ENCODE data around the gene PCSK6.
A peak's percentile ranks its signal among the peaks of the same experiment; 100 is the strongest.

Gene PCSK6

GRCh38 chr15:101273534-101273933 is 216.0 kb downstream of the PCSK6 start:
- no peak overlapping the region for H3K27ac ChIP-seq (ENCODE audit: low read length)
- H3K4me2 ChIP-seq (ENCODE audit: low read depth, low read length), result no peak overlapping the region

GRCh38 chr15:101272584-101272983 is 216.9 kb downstream of the PCSK6 start:
- Histone ChIP-seq H3K4me2 (ENCODE audit: low read depth, low read length) (no peak overlapping the region), H3K4me3 (ENCODE audit: low read length) (no peak overlapping the region), H3K9me2 (replicated peaks; ENCODE audit: insufficient read depth, low read length) (no peaks in the 10 kb centered on the region), H3K79me2 (ENCODE audit: low read length) (peaks cover 49% of the 10 kb centered on the region), H3K9ac (ENCODE audit: low read length) (no peak overlapping the region), H3K27ac (ENCODE audit: low read length) (no peak overlapping the region), H3K9me3 (replicated peaks; ENCODE audit: insufficient read depth, low read length) (no peaks in the 10 kb centered on the region), H3K36me3 (replicated peaks; ENCODE audit: insufficient read depth, low read length) (peaks cover 38% of the 10 kb centered on the region), H3K27me3 (replicated peaks; ENCODE audit: insufficient read depth, low read length) (no peaks in the 10 kb centered on the region), H2AFZ (ENCODE audit: low read length) (no peak overlapping the region), H3F3A (ENCODE audit: insufficient read depth, low read length) (peaks cover 37% of the 10 kb centered on the region), H3K4me1 (ENCODE audit: low read length) (peaks cover 13% of the 10 kb centered on the region), H4K20me1 (ENCODE audit: insufficient read depth, low read length) (no peaks in the 10 kb centered on the region)
- TF ChIP-seq EZH2phosphoT487 (IDR thresholded peaks at IDR 0.05; ENCODE audit: low read length), result no peak
- no peak for TF ChIP-seq CTCF (IDR thresholded peaks at IDR 0.05; ENCODE audit: low read length)
- no peak for TF ChIP-seq EZH2 (optimal IDR thresholded peaks at IDR 0.05; ENCODE audit: low read depth, low read length)
- no peak for DNase-seq

More at GRCh38 chr15:101273534-101273933, 216.0 kb downstream of the PCSK6 start:
- Histone ChIP-seq H3K9ac (ENCODE audit: low read length) (no peak overlapping the region), H3F3A (ENCODE audit: insufficient read depth, low read length) (peaks cover 38% of the 10 kb centered on the region), H3K9me3 (replicated peaks; ENCODE audit: insufficient read depth, low read length) (no peaks in the 10 kb centered on the region), H2AFZ (ENCODE audit: low read length) (no peak overlapping the region), H3K4me1 (ENCODE audit: low read length) (peaks cover 13% of the 10 kb centered on the region), H3K36me3 (replicated peaks; ENCODE audit: insufficient read depth, low read length) (peaks cover 38% of the 10 kb centered on the region), H3K79me2 (ENCODE audit: low read length) (peaks cover 49% of the 10 kb centered on the region), H3K27me3 (replicated peaks; ENCODE audit: insufficient read depth, low read length) (no peaks in the 10 kb centered on the region), H4K20me1 (ENCODE audit: insufficient read depth, low read length) (no peaks in the 10 kb centered on the region), H3K4me3 (ENCODE audit: low read length) (no peak overlapping the region), H3K9me2 (replicated peaks; ENCODE audit: insufficient read depth, low read length) (no peaks in the 10 kb centered on the region)
- no peak for DNase-seq
- TF ChIP-seq CTCF (IDR thresholded peaks at IDR 0.05; ENCODE audit: low read length) (no peak), EZH2phosphoT487 (IDR thresholded peaks at IDR 0.05; ENCODE audit: low read length) (no peak), EZH2 (optimal IDR thresholded peaks at IDR 0.05; ENCODE audit: low read depth, low read length) (no peak)

GRCh38 chr15:101269479-101270223 is 219.9 kb downstream of the PCSK6 start:
- peaks cover 21% of the 10 kb centered on the region for H3K4me1 ChIP-seq (ENCODE audit: low read length)
- no peak for TF ChIP-seq EZH2 (optimal IDR thresholded peaks at IDR 0.05; ENCODE audit: low read depth, low read length)
- no peak for TF ChIP-seq EZH2phosphoT487 (IDR thresholded peaks at IDR 0.05; ENCODE audit: low read length)
- peak; percentile 33 for TF ChIP-seq CTCF (IDR thresholded peaks at IDR 0.05; ENCODE audit: low read length)
- no peak overlapping the region for H3K27ac ChIP-seq (ENCODE audit: low read length)
- peaks cover 24% of the 10 kb centered on the region for H3K79me2 ChIP-seq (ENCODE audit: low read length)
- peaks cover 29% of the 10 kb centered on the region for H3F3A ChIP-seq (ENCODE audit: insufficient read depth, low read length)
- no peak overlapping the region for H2AFZ ChIP-seq (ENCODE audit: low read length)
- H3K4me3 ChIP-seq (ENCODE audit: low read length), result no peak overlapping the region
- no peaks in the 10 kb centered on the region for H4K20me1 ChIP-seq (ENCODE audit: insufficient read depth, low read length)
- H3K9ac ChIP-seq (ENCODE audit: low read length), result no peak overlapping the region
- peaks cover 35% of the 10 kb centered on the region for H3K36me3 ChIP-seq (replicated peaks; ENCODE audit: insufficient read depth, low read length)
- no peak overlapping the region for H3K4me2 ChIP-seq (ENCODE audit: low read depth, low read length)
- no peaks in the 10 kb centered on the region for H3K9me3 ChIP-seq (replicated peaks; ENCODE audit: insufficient read depth, low read length)
- H3K27me3 ChIP-seq (replicated peaks; ENCODE audit: insufficient read depth, low read length), result no peaks in the 10 kb centered on the region
- DNase-seq, result no peak
- no peaks in the 10 kb centered on the region for H3K9me2 ChIP-seq (replicated peaks; ENCODE audit: insufficient read depth, low read length)

Measured in MM.1S (cell line).